Immature natural killer cell (primary cell): ENCODE measurements around the gene SPTBN1. TPM values are rescaled to one million over a fixed set of nuclear protein-coding genes. Genes with fewer than 3 reads are reported as not detected.
A peak's percentile ranks its signal among the peaks of the same experiment; 100 is the strongest.

Experiments
- DNase-seq, 3 donors: peaks; one replicate each; pipeline ENCODE4 v3.0.0; 2022; ENCODE audit warnings: mixed read lengths in 1 of 3
- H3K27ac Mint-ChIP-seq, 6 donors: one replicate each; pipeline ENCODE4 v1.8.0; 2020; ENCODE audit warnings: mixed read lengths in 6 of 6, mild to moderate bottlenecking in 5 of 6, inconsistent platforms in 4 of 6, moderate library complexity in 3 of 6
- H3K27me3 Mint-ChIP-seq, 3 donors: one replicate each; pipeline ENCODE4 v1.8.0; 2020 to 2021; ENCODE audit warnings: low read depth in 3 of 3, mild to moderate bottlenecking in 3 of 3, mixed read lengths in 3 of 3, moderate library complexity in 3 of 3, inconsistent platforms in 1 of 3
- H3K36me3 Mint-ChIP-seq, 3 donors: one replicate each; pipeline ENCODE4 v1.8.0; 2020; ENCODE audit warnings: mixed read lengths in 3 of 3, inconsistent platforms in 2 of 3, mild to moderate bottlenecking in 2 of 3
- H3K4me1 Mint-ChIP-seq, 2 donors: one replicate each; pipeline ENCODE4 v1.8.0; 2020; ENCODE audit warnings: inconsistent platforms in 2 of 2, mild to moderate bottlenecking in 2 of 2, mixed read lengths in 2 of 2, moderate library complexity in 1 of 2
- H3K4me3 Mint-ChIP-seq, 5 donors: one replicate each; pipeline ENCODE4 v1.8.0; 2020; ENCODE audit warnings: mild to moderate bottlenecking in 5 of 5, mixed read lengths in 5 of 5, inconsistent platforms in 3 of 5, moderate library complexity in 3 of 5
- H3K9me3 Mint-ChIP-seq, 6 donors: one replicate each; pipeline ENCODE4 v1.8.0; 2020; ENCODE audit warnings: mild to moderate bottlenecking in 6 of 6, mixed read lengths in 6 of 6, inconsistent platforms in 4 of 6, moderate library complexity in 3 of 6
- polyA plus RNA-seq, 3 donors: library from polyadenylated mRNA; unstranded; fragments of 300-500 nt; fragmentation: Illumina TruSeq; gene quantifications; one replicate each; pipeline ENCODE4 v1.2.3, GENCODE V29; 2021

Gene SPTBN1
- polyA plus RNA-seq, 3 donors from 2014 or later: 0.41 to 57.5 (median 7.7) TPM

GRCh38 chr2:54666634-54667265 lies 210.6 kb downstream of the SPTBN1 start:
- peaks cover 16 to 21% of the 10 kb centered on the region in 2 donors for H3K4me1 Mint-ChIP-seq
- H3K36me3 Mint-ChIP-seq: peaks cover 34 to 75% (median 42%) of the 10 kb centered on the region in 3 donors
- no peak for DNase-seq
- no peaks in the 10 kb centered on the region for H3K9me3 Mint-ChIP-seq
- no peak overlapping the region for H3K4me3 Mint-ChIP-seq
- peaks cover 0 to 15% (median 2%) of the 10 kb centered on the region in 3 donors for H3K27me3 Mint-ChIP-seq
- peak overlapping the region in 4 of 6 donors; percentile 5 to 80 (median 38) for H3K27ac Mint-ChIP-seq

GRCh38 chr2:54667266-54667639 lies 211.1 kb downstream of the SPTBN1 start:
- H3K4me3 Mint-ChIP-seq: no peak overlapping the region
- H3K27ac Mint-ChIP-seq: no peak overlapping the region
- peaks cover 30 to 71% (median 41%) of the 10 kb centered on the region in 3 donors for H3K36me3 Mint-ChIP-seq
- no peaks in the 10 kb centered on the region for H3K9me3 Mint-ChIP-seq
- H3K27me3 Mint-ChIP-seq: peaks cover 0 to 15% (median 2%) of the 10 kb centered on the region in 3 donors
- H3K4me1 Mint-ChIP-seq: peaks cover 16 to 21% of the 10 kb centered on the region in 2 donors
- no peak for DNase-seq

- Mint-ChIP-seq H3K27ac (peak overlapping the region in 1 of 6 donors; percentile 46), H3K4me3 (no peak overlapping the region), H3K36me3 (peaks cover 23 to 64% (median 34%) of the 10 kb centered on the region in 3 donors), H3K9me3 (no peaks in the 10 kb centered on the region), H3K27me3 (peaks cover 0 to 15% (median 2%) of the 10 kb centered on the region in 3 donors), H3K4me1 (peaks cover 17 to 26% of the 10 kb centered on the region in 2 donors)
- no peak for DNase-seq
These were observed 211.9 kb downstream of the SPTBN1 start for GRCh38 chr2:54667726-54668650.

GRCh38 chr2:54668711-54669110 lies 212.6 kb downstream of the SPTBN1 start:
- H3K27me3 Mint-ChIP-seq: peaks cover 0 to 15% (median 2%) of the 10 kb centered on the region in 3 donors
- H3K9me3 Mint-ChIP-seq: no peaks in the 10 kb centered on the region
- no peak for DNase-seq
- H3K4me1 Mint-ChIP-seq: peaks cover 25 to 33% of the 10 kb centered on the region in 2 donors
- H3K27ac Mint-ChIP-seq: peak overlapping the region in 1 of 6 donors; percentile 17
- H3K36me3 Mint-ChIP-seq: peaks cover 21 to 60% (median 31%) of the 10 kb centered on the region in 3 donors
- H3K4me3 Mint-ChIP-seq: no peak overlapping the region

GRCh38 chr2:54669677-54670484 lies 213.8 kb downstream of the SPTBN1 start:
- Mint-ChIP-seq H3K4me1 (peaks cover 30 to 37% of the 10 kb centered on the region in 2 donors), H3K9me3 (no peaks in the 10 kb centered on the region), H3K4me3 (no peak overlapping the region), H3K27ac (peak overlapping the region in 1 of 6 donors; percentile 19), H3K36me3 (peaks cover 16 to 50% (median 25%) of the 10 kb centered on the region in 3 donors), H3K27me3 (peaks cover 2 to 13% (median 2%) of the 10 kb centered on the region in 3 donors)
- DNase-seq: no peak

- H3K4me1 Mint-ChIP-seq: peaks cover 24 to 31% of the 10 kb centered on the region in 2 donors
- no peak overlapping the region for H3K4me3 Mint-ChIP-seq
- H3K36me3 Mint-ChIP-seq: peaks cover 13 to 43% (median 21%) of the 10 kb centered on the region in 3 donors
- no peak for DNase-seq
- peaks cover 2 to 11% (median 6%) of the 10 kb centered on the region in 3 donors for H3K27me3 Mint-ChIP-seq
- peak overlapping the region in 1 of 6 donors; percentile 19 for H3K27ac Mint-ChIP-seq
- H3K9me3 Mint-ChIP-seq: no peaks in the 10 kb centered on the region
These were observed 214.4 kb downstream of the SPTBN1 start for GRCh38 chr2:54670485-54671009.

- Mint-ChIP-seq H3K36me3 (peaks cover 11 to 40% (median 16%) of the 10 kb centered on the region in 3 donors), H3K9me3 (no peaks in the 10 kb centered on the region), H3K27me3 (peaks cover 1 to 10% (median 6%) of the 10 kb centered on the region in 3 donors), H3K4me3 (no peak overlapping the region), H3K4me1 (peaks cover 20 to 26% of the 10 kb centered on the region in 2 donors), H3K27ac (no peak overlapping the region)
- DNase-seq: no peak
These were observed 214.9 kb downstream of the SPTBN1 start for GRCh38 chr2:54671010-54671409.

- Mint-ChIP-seq H3K4me1 (peaks cover 14 to 17% of the 10 kb centered on the region in 2 donors), H3K36me3 (peaks cover 11 to 30% (median 14%) of the 10 kb centered on the region in 3 donors), H3K27me3 (peaks cover 0 to 10% (median 6%) of the 10 kb centered on the region in 3 donors), H3K4me3 (no peak overlapping the region), H3K27ac (no peak overlapping the region), H3K9me3 (no peaks in the 10 kb centered on the region)
- no peak for DNase-seq
These were observed 215.9 kb downstream of the SPTBN1 start for GRCh38 chr2:54671875-54672589.

- H3K27me3 Mint-ChIP-seq: peaks cover 4 to 12% (median 9%) of the 10 kb centered on the region in 3 donors
These were observed 216.7 kb downstream of the SPTBN1 start for GRCh38 chr2:54672590-54673456.

GRCh38 chr2:54673501-54673998 lies 217.4 kb downstream of the SPTBN1 start:
- DNase-seq: peak; percentile 6 to 12 (median 8)
- Mint-ChIP-seq H3K27ac (peak overlapping the region in 2 of 6 donors; percentile 4 to 41), H3K9me3 (no peaks in the 10 kb centered on the region), H3K36me3 (peaks cover 4 to 18% (median 10%) of the 10 kb centered on the region in 3 donors), H3K4me1 (peaks cover 14 to 17% of the 10 kb centered on the region in 2 donors), H3K27me3 (peaks cover 4 to 9% (median 8%) of the 10 kb centered on the region in 3 donors), H3K4me3 (peak overlapping the region in 4 of 5 donors; percentile 7 to 55 (median 32))

More at GRCh38 chr2:54672590-54673456, 216.7 kb downstream of the SPTBN1 start:
- Mint-ChIP-seq H3K4me1 (peaks cover 14 to 17% of the 10 kb centered on the region in 2 donors), H3K36me3 (peaks cover 8 to 24% (median 14%) of the 10 kb centered on the region in 3 donors), H3K4me3 (peak overlapping the region in 1 of 5 donors; percentile 51), H3K9me3 (no peaks in the 10 kb centered on the region), H3K27ac (peak overlapping the region in 4 of 6 donors; percentile 4 to 68 (median 14))
- DNase-seq: no peak

GRCh38 chr2:54675281-54675680 lies 219.2 kb downstream of the SPTBN1 start:
- H3K9me3 Mint-ChIP-seq: no peaks in the 10 kb centered on the region
- H3K36me3 Mint-ChIP-seq: peaks cover 4 to 10% (median 6%) of the 10 kb centered on the region in 3 donors
- no peak overlapping the region for H3K4me3 Mint-ChIP-seq
- no peak for DNase-seq
- peaks cover 14 to 19% of the 10 kb centered on the region in 2 donors for H3K4me1 Mint-ChIP-seq
- no peak overlapping the region for H3K27ac Mint-ChIP-seq
- peaks cover 4 to 10% (median 5%) of the 10 kb centered on the region in 3 donors for H3K27me3 Mint-ChIP-seq
